DOHH2 (cell line): ENCODE data around the gene DCTD.

Experiments
- H3F3A ChIP-seq: fragments of 200-600 bp; sonication (generic), shearing (Covaris generic); 2 replicates; pipeline ENCODE4 v1.6.0; 2016; ENCODE audit warnings: antibody characterized with exemption, mild to moderate bottlenecking; ENCODE audit not compliant: control insufficient read depth, insufficient read depth
- H3K27ac ChIP-seq: fragments of 200-600 bp; sonication (generic); 2 replicates; pipeline ENCODE4 v1.5.1; 2014; ENCODE audit warnings: low read depth, mild to moderate bottlenecking, low read length, moderate library complexity
- H3K27me3 ChIP-seq: fragments of 200-600 bp; sonication (generic); 2 replicates; pipeline ENCODE4 v1.6.1; 2014; ENCODE audit warnings: mild to moderate bottlenecking, low read length, mixed read lengths; ENCODE audit not compliant: control insufficient read depth
- H3K36me3 ChIP-seq: fragments of 200-600 bp; sonication (generic); 2 replicates; pipeline ENCODE4 v1.6.1; 2014; ENCODE audit warnings: mild to moderate bottlenecking, low read length, moderate library complexity, mixed read lengths; ENCODE audit not compliant: control insufficient read depth
- H3K4me1 ChIP-seq: fragments of 200-600 bp; sonication (generic); 2 replicates; pipeline ENCODE4 v1.6.1; 2014; ENCODE audit warnings: mild to moderate bottlenecking, low read length, mixed read lengths; ENCODE audit not compliant: control insufficient read depth
- H3K4me2 ChIP-seq: fragments of 200-600 bp; sonication (generic); 2 replicates; pipeline ENCODE4 v1.6.0; 2014; ENCODE audit warnings: mild to moderate bottlenecking, low read length, moderate library complexity
- H3K4me3 ChIP-seq: fragments of 200-600 bp; sonication (generic); 2 replicates; pipeline ENCODE4 v1.5.1; 2014; ENCODE audit warnings: mild to moderate bottlenecking, low read length, mixed read lengths
- H3K79me2 ChIP-seq: fragments of 200-600 bp; sonication (generic); 2 replicates; pipeline ENCODE4 v1.6.1; 2014; ENCODE audit warnings: mild to moderate bottlenecking, low read length, mixed read lengths; ENCODE audit not compliant: control insufficient read depth
- H3K9me2 ChIP-seq: fragments of 200-600 bp; sonication (generic); replicated peaks from 2 replicates; pipeline ENCODE4 v1.6.1; 2014; ENCODE audit warnings: mild to moderate bottlenecking, low read length, mixed read lengths; ENCODE audit not compliant: control insufficient read depth
- H3K9me3 ChIP-seq: fragments of 200-600 bp; sonication (generic); 2 replicates; pipeline ENCODE4 v1.6.1; 2014; ENCODE audit warnings: antibody characterized with exemption, low read length, mixed read lengths; ENCODE audit not compliant: control insufficient read depth, insufficient read depth
- H4K20me1 ChIP-seq: fragments of 200-600 bp; sonication (generic); 2 replicates; pipeline ENCODE4 v1.6.0; 2014; ENCODE audit warnings: low read depth, mild to moderate bottlenecking, antibody characterized with exemption, low read length, moderate library complexity; ENCODE audit not compliant: control insufficient read depth, insufficient read depth
- CTCF ChIP-seq: fragments of 200-600 bp; sonication (generic); IDR thresholded peaks from one replicate; pipeline ENCODE4 v1.5.1; 2014; ENCODE audit warnings: antibody characterized with exemption, mild to moderate bottlenecking, low read depth, low read length; ENCODE audit not compliant: poor library complexity, severe bottlenecking
- EZH2phosphoT487 ChIP-seq: fragments of 200-600 bp; sonication (generic); IDR thresholded peaks from 2 replicates; pipeline ENCODE4 v1.6.1; 2017; ENCODE audit warnings: borderline replicate concordance, mild to moderate bottlenecking, antibody characterized with exemption, low read length, moderate library complexity, mixed read lengths

The DCTD gene

GRCh38 chr4:182890202-182890601 is 27.0 kb downstream of the DCTD start:
- Histone ChIP-seq H3K4me3 (no peak overlapping the region), H3K27ac (no peak overlapping the region), H3K9me2 (no peaks in the 10 kb centered on the region), H3K4me1 (no peaks in the 10 kb centered on the region), H3K27me3 (no peaks in the 10 kb centered on the region), H3K4me2 (no peak overlapping the region), H4K20me1 (no peaks in the 10 kb centered on the region), H3K9me3 (no peaks in the 10 kb centered on the region), H3K36me3 (no peaks in the 10 kb centered on the region; the same call in 1 of the 2 replicates), H3K79me2 (no peaks in the 10 kb centered on the region), H3F3A (no peaks in the 10 kb centered on the region)
- no peak for TF ChIP-seq EZH2phosphoT487
- no peak for TF ChIP-seq CTCF

- Histone ChIP-seq H3K4me3 (no peak overlapping the region), H3K9me2 (no peaks in the 10 kb centered on the region), H4K20me1 (no peaks in the 10 kb centered on the region), H3K27ac (no peak overlapping the region), H3K4me1 (no peaks in the 10 kb centered on the region), H3K27me3 (no peaks in the 10 kb centered on the region), H3F3A (no peaks in the 10 kb centered on the region), H3K4me2 (no peak overlapping the region), H3K79me2 (no peaks in the 10 kb centered on the region), H3K9me3 (no peaks in the 10 kb centered on the region), H3K36me3 (no peaks in the 10 kb centered on the region; the same call in 1 of the 2 replicates)
- no peak for TF ChIP-seq CTCF
- no peak for TF ChIP-seq EZH2phosphoT487
Measured at GRCh38 chr4:182888891-182889290, 28.3 kb downstream of the DCTD start.

GRCh38 chr4:182886768-182887167 is 30.4 kb downstream of the DCTD start:
- no peak overlapping the region for H3K27ac ChIP-seq
- no peak overlapping the region for H3K4me2 ChIP-seq
- no peaks in the 10 kb centered on the region for H3K4me1 ChIP-seq
- no peaks in the 10 kb centered on the region for H3F3A ChIP-seq
- H3K36me3 ChIP-seq: no peaks in the 10 kb centered on the region; the same call in 1 of the 2 replicates
- H3K27me3 ChIP-seq: no peaks in the 10 kb centered on the region
- H3K9me3 ChIP-seq: peaks cover 6% of the 10 kb centered on the region; the same call in 1 of the 2 replicates
- no peaks in the 10 kb centered on the region for H3K79me2 ChIP-seq
- TF ChIP-seq EZH2phosphoT487 (no peak), CTCF (no peak)
- no peaks in the 10 kb centered on the region for H3K9me2 ChIP-seq
- H4K20me1 ChIP-seq: no peaks in the 10 kb centered on the region
- H3K4me3 ChIP-seq: no peak overlapping the region
